ENCODE results near the gene P2RY1. TPM values are rescaled to one million over a fixed set of nuclear protein-coding genes. Genes with fewer than 3 reads are reported as not detected.

Gene P2RY1, protein sequence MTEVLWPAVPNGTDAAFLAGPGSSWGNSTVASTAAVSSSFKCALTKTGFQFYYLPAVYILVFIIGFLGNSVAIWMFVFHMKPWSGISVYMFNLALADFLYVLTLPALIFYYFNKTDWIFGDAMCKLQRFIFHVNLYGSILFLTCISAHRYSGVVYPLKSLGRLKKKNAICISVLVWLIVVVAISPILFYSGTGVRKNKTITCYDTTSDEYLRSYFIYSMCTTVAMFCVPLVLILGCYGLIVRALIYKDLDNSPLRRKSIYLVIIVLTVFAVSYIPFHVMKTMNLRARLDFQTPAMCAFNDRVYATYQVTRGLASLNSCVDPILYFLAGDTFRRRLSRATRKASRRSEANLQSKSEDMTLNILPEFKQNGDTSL
- 0.32 and 0.43 TPM in 2 replicates for total RNA-seq

DNA sequence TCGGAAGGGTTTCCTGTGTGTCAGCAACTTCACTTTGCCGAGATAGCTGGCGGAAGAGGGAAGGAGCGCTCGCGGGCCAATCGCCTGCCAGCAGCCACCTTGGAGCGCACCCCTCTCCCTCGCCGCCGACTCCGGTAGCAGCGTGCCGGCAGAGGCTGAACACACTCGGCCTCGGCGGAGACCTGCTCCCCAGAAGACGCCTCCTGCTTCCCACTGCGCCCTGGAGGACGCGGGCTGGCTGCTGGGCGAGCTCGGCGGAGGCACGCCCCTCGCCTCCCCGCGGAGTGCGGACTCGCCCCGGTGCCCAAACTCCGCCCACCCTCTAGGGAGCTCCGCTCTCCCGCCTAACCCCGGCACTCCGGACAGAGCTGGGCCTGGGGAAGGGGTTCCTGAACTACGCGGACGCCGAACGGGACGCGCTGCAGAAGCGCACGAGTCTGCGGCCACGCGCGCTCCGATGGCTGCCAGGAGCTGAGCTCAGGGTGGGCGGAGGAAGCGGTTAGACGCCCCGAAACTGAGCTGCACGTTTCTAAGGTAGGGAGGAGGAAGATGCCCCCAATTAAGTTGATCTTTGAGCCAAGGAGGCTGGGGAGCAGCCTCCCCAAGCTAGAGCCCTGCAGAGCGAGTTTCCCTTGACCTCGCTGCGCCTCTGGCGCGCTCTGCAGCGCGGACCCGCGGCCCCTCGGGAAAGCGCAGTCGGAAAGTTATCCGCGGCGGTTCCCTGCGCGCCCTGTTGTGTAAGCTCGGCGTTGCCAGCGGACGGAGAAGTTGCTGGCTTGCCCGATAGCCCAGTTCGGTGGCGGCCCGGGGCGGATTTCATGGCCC is at the start of gene P2RY1:
TSS of gene P2RY1 (plus strand) at position 356 of the 825 bp plus-strand sequence. CDS start 652 bp downstream, outside the sequence.
- peak within 1 kb of the TSS; percentile 65 for H3K4me3 ChIP-seq (ENCODE audit: low read depth, low read length)
- TF ChIP-seq, protein P1, sequence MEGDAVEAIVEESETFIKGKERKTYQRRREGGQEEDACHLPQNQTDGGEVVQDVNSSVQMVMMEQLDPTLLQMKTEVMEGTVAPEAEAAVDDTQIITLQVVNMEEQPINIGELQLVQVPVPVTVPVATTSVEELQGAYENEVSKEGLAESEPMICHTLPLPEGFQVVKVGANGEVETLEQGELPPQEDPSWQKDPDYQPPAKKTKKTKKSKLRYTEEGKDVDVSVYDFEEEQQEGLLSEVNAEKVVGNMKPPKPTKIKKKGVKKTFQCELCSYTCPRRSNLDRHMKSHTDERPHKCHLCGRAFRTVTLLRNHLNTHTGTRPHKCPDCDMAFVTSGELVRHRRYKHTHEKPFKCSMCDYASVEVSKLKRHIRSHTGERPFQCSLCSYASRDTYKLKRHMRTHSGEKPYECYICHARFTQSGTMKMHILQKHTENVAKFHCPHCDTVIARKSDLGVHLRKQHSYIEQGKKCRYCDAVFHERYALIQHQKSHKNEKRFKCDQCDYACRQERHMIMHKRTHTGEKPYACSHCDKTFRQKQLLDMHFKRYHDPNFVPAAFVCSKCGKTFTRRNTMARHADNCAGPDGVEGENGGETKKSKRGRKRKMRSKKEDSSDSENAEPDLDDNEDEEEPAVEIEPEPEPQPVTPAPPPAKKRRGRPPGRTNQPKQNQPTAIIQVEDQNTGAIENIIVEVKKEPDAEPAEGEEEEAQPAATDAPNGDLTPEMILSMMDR (IDR thresholded peaks at IDR 0.05; ENCODE audit: insufficient read depth, low read depth, low read length) = no peak
- DNase-seq (ENCODE audit: low read depth) = peak; percentile 55

DNA sequence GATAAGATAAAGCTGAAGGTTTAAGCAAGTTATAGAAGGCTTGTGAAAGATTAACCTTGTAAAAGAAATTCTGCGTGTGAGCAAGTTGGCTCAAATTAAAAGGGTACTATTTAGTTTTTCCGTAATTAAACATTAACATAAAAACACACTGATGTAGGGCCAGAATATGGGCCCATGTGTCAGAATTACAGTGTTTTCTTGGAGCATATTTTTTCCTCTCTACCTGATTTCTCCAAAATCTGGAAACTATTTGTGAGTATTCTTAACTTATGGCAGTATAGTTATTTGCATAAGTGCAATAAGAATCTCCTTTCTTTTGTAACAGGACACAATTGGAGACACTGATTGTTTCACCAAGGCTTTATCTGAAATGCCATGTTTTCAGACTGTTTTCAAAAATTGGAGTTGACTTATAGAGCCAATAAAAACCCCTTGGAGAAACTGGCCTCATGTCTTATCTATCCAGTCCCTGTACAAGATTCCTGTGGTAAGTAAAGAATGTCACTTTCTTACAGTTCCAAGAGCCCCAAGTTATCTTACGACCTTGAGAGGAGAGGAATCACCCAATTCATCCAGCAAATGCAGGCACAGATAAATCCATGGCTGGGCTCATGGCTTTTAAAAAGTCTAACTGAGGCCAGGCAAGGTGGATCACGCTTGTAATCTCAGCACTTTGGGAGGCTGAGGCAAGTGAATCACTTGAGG is 47.8 kb upstream of the P2RY1 start:
- H3K4me3 ChIP-seq (ENCODE audit: low read depth, low read length) = no peak overlapping the region
- TF ChIP-seq, protein P1 (IDR thresholded peaks at IDR 0.05; ENCODE audit: insufficient read depth, low read depth, low read length) = no peak
- DNase-seq (ENCODE audit: low read depth) = no peak

DNA sequence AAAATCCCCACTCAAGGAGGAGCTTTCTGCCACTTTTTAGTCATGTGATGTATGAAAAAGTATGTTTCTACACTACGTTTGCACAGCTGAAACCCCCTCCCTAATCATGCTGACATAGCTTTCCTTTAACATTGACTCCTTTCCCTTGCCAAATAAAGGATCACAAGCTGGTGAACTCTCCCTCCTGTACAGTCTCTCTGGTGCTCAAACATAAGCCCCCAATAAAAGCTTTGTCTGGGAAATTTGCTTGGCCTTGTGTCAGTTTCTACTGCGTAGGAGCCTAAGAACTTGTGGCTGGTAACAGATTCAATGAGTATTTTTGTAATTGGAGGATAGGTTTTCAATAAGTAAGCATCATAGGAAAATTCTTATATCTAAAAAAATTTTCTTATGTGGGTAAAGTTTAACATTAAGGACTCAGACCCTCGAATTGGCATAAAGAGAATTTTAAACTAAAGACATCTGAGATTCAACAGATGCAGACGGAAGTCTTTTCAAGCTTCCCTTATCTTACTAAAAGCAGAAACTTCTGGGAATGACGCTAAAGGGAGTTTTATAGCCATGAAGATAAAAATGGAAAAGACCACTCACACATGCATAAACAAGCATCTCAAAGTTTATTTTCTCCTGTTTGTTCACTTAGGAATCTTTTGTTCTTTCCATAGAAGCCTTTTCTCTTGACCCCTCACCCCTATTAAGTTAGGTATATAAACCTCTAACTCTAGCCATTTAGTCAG is 44.1 kb upstream of the P2RY1 start:
- TF ChIP-seq, protein P1 (IDR thresholded peaks at IDR 0.05; ENCODE audit: insufficient read depth, low read depth, low read length) = no peak
- H3K4me3 ChIP-seq (ENCODE audit: low read depth, low read length) = no peak overlapping the region
- DNase-seq (ENCODE audit: low read depth) = no peak

DNA sequence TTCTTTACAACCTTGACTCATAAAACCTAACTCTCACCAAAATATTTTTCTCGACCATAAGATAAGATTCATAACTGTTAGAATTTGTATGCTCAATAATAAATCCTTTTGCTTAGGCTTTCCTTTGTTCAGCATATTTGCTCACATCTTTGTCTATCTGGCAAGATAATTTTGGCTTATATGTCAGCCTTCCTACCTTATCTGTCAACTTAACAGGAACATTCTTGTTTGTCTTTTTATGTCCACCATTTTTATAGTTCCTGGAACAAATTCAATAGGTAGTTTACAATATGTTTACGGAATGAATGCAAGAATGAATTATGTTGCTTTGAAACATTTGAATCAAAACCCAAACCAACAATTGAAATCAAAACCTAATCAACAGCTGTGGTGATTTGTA is 41.0 kb upstream of the P2RY1 start:
- TF ChIP-seq, protein P1 (IDR thresholded peaks at IDR 0.05; ENCODE audit: insufficient read depth, low read depth, low read length) = no peak
- DNase-seq (ENCODE audit: low read depth) = no peak
- H3K4me3 ChIP-seq (ENCODE audit: low read depth, low read length) = no peak overlapping the region

DNA sequence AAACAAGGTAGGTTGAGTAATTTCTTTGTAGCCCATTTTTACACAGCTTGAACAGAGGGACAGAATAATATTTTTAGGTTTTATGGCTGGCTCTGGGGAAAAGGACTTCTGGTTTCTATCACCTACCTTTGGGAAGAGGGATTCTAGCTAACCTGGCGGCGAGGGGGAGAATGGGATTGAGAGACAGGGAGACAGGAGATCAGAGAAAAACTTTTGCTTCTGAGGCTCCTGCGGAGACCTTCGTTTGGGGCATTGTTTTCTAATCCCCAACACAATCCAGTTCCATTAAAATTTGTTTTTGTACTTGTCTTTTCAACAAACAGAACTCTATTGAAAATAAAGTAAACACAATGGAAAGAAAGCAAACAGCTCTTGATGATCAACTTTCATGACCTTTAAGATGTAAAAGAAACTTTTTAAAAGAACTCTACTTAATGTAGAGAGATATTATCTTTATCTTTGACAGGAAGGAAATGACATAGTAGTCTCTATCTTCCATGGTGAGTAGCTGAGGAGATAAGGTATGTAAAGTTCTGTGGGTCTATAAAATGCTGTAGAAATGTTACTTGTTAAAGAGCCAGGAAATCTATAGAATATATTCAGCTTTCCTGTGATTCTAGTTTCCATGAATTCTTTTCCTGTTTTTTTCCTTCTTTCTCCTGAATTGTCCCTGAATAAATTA is 37.0 kb upstream of the P2RY1 start:
- DNase-seq (ENCODE audit: low read depth) = no peak
- H3K4me3 ChIP-seq (ENCODE audit: low read depth, low read length) = no peak overlapping the region
- TF ChIP-seq, protein P1 (IDR thresholded peaks at IDR 0.05; ENCODE audit: insufficient read depth, low read depth, low read length) = no peak

All from fibroblast of villous mesenchyme (primary cell).